Activated CD8-positive, alpha-beta memory T cell treated with anti-CD3 and anti-CD28 coated beads for 36 hours (primary cell): Measurements from ENCODE around the gene ACHE. TPM values are rescaled to one million over a fixed set of nuclear protein-coding genes. Genes with fewer than 3 reads are reported as not detected.

Experiments
- CTCF ChIA-PET: fragments of 350-600 bp; sonication (Branson Sonifier 250); formaldehyde crosslinking; loops from one replicate; lab custom pipeline; 2021; ENCODE audit warnings: antibody characterized with exemption; lab: Charles Lee
- POLR2A ChIA-PET: fragments of 350-600 bp; sonication (Branson Sonifier 250); formaldehyde crosslinking; loops from one replicate; lab custom pipeline; 2021; ENCODE audit warnings: antibody characterized with exemption; lab: Charles Lee
- total RNA-seq, 2 experiments: library from RNA; stranded (reverse); gene quantifications; one replicate each; pipeline ENCODE4 v1.2.3, GENCODE V29; 2021

ACHE gene
- total RNA-seq, 2 experiments from 2014 or later: 0.13 to 0.23 TPM

DNA sequence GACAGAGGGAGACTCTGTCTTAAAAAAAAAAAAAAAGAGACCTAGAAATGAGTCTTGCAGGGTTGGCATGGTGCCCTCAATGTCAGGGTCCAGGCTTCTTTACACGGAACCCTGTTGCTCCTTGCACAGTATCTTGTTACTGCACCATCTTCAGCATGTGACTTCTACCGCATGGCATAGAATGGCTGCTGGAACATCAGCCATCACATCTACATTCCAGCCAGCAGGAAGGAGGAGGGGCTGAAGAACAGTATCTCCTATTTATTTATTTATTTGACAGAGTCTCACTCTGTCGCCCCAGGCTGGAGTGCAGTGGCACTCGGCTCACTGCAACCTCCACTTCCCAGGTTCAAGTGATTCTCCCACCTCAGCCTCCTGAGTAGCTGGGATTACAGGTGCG, 3.7 kb upstream of the ACHE start:
- POLR2A ChIA-PET: no interaction called here
- CTCF ChIA-PET: no interaction called here

DNA sequence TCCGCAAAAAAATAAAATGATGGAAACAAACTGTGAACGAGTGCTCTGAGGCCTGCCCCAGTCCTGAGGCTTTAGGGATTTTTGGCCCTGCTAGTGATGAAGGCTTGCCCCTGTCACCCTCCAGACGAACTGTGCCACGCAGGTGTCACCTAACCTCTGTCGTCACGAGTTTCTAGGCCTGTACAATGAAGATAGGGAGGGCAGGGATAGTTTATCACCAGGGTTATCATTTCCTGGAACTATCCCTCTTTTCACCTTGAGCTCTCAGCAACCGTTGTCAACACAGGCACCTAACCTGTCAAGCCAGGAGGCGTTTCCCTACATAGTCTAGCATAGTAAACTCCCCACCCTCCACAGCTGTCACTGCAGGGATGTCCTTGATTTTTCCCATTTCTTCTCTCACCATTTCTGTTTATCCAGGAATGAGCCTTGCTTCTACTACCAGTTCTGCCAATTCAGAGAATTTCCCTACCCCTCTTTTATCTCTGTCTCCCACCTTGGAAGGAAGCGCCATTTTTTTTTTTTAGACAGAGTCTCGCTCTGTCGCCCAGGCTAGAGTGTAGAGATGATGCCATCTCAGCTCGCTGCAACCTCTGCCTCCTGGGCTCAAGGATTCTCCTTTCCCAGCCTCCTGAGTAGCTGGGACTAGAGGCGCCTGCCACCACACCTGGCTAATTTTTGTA, 2.2 kb upstream of the ACHE start:
- ChIA-PET POLR2A (no interaction called here), CTCF (interaction anchor here (0.6 to 2.0 kb wide), 5 partner anchors 8 to 225 kb away, joined by 3 to 10 read pairs (median 4); partner anchors contain the start of gene UFSP1)

DNA sequence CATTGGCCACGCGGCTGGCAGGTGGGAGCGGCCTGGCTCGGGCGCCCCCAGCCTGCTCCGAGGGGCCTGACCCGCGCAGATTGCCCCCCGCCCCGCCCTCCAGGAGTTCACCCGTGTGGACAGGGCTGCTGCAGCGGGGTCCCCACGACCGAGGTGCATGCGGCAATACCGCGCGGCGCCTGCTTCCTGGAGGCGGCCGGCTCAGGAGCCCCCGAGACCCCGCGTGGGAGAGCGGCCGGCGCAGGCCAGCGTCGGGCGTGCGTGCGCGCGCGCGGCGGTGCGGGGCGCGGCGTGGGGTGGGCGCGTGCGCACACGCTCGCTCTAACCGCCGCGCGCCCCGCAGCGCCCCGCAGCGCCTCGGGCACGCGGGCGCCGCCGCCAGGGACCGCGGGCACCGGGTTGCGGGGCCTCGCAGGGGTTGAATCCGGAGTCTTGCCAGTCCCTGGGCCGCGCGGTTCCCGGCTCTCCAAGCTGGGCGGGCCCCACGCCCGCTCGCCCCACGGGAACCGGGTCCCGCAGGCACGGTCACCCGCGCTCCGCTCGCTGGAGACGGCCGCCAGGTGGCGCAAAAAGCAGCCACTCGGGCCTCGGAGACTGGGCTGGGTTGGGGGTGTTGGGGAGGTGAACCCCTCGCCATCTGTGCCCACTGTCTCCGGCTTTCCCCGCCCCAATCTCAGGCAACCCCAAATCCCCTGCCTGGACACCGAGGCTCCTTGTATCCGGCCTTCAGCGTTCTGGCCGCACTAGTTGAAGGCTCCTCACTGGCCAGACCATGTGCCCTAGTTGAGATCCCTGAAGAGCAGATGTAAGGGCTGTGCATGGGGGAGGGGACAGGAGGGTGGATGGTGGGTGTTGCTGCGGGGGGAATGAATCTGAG, 1.3 kb upstream of the ACHE start:
- POLR2A ChIA-PET: no interaction called here

DNA sequence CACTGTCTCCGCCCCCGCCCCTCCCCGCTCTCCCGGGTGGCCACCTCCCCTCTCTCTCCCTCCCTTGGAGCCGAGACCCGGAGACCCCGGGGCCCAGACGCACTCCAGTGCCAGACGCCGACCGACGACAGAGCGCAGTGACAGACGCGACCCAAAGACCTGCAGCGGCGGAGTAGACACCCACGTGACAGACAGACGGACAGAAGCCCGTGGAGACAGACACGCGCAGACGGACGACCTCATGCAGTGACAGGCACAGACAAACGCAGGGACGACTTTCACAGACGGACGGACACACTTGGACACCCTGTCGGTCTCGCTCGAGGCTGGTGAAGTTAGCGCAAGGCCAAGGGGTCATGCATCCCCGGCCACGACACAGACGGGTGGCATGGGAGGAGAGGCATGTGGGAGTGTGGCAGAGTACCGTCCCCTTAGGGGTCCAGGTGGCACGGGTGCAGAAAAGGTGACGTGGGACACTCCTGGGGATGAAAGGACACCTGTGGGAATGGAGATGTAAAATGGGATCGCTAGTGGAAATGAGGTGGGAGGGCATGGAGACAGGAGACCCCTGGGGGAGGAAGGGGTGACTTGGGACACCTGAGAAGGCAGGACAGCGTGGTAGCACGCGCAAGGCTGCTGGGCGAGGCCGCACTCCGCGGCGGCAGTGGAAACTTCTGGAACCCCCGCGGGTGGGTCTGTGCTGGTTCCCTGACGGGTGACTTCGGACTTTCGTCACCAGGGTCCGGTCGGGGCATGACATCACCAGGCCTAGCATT, 456 bp upstream of the ACHE start:
- CTCF ChIA-PET: interaction anchor here (1.1 to 2.2 kb wide), 3 partner anchors 9 to 189 kb away, joined by 3 to 9 read pairs (median 8); partner anchors contain the start of gene TRIM56
- POLR2A ChIA-PET: no interaction called here

More for the DNA sequence above, 1.3 kb upstream of the ACHE start:
- CTCF ChIA-PET: interaction anchor here (0.6 to 2.0 kb wide), 2 partner anchors 157 to 162 kb away, joined by 4 to 10 read pairs; no protein-coding TSS in a partner anchor

DNA sequence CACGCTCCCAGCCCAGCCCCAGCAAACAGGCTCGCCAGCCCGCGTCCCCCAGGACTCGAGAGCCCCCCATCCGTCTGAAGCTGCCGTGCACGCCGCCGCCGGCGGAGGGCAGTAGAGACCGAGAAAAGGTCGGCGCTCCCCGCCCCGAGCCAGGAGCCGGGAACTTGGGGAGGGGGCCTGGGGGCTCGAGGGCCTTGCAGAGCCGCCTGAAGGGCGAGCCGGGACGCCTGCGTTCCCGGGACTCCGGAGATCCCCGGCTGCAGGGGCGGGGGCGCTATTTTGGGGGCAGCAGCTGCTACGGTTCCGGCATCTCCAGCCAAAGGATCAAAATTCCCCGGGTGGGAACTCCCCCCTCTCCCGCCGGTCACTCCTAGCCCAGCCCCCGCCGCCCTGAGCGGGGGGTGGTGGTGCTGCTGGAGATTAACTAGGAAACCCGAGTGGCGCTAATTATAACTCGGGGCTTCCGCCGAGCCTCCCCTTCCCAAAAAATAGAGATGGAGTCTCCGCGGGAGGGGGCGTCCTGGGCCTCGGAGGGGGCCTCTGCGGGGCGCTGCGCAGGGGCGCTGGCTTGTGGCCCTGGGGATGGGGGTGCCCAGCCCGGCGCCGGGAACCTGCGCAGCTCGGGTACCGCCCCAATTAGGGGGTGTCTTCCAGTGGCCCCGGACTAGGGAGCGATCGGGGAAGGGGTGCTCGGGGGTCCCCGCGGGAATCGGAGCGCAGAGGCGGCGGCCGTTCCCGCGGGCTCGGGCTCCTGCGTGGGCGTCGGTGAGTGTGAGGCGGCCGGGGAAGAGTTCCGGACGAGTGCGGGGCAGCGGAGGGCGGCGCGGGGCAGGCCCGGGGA, 608 bp downstream of the ACHE start:
- CTCF ChIA-PET: interaction anchor here (0.6 to 2.2 kb wide), 15 partner anchors 8 to 247 kb away, joined by 3 to 9 read pairs (median 3); partner anchors contain the start of gene TRIM56
- POLR2A ChIA-PET: no interaction called here

DNA sequence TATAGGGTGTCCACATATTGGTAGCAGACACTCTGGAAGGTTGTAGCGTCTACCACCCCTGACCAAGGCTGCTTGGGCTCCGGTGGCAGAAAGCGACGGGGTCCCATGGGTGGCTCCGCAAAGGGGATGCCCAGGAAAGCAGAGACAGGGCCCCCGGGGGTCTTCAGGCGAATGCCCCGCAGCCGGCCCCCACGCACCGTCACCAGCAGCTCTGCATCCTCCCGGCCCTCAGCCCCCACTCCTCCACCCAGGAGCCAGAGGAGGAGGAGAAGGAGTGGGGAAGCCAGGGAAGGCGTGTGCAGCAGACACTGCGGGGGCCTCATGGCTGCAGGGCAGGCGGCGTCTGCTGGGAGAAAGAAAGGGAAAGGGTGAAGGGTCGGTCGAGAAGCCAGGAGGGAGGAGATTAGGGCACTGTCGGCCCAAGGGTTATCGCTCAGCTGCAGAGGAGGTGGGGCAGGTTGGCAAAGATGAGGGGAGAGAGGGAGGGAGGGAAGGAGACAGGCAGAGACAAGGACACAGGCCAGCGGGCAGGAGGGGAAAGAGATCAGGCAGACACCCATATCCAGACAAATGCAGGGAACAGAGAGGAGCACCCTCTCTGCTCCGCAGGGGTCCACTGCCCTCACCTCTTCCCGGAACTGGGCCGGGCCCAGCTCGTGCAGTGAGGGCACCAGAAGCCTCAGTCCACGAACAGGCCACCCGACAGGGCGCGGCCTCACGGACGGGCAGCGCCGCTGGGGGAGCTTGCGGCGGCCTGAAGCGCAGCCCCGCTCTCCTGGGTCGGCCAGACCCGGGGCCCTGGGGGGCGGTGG, 1.6 kb downstream of the ACHE start:
- ChIA-PET POLR2A (no interaction called here), CTCF (interaction anchor here (0.6 to 2.2 kb wide), 12 partner anchors 16 to 248 kb away, joined by 3 to 9 read pairs (median 4); partner anchors contain the start of gene TRIM56)

DNA sequence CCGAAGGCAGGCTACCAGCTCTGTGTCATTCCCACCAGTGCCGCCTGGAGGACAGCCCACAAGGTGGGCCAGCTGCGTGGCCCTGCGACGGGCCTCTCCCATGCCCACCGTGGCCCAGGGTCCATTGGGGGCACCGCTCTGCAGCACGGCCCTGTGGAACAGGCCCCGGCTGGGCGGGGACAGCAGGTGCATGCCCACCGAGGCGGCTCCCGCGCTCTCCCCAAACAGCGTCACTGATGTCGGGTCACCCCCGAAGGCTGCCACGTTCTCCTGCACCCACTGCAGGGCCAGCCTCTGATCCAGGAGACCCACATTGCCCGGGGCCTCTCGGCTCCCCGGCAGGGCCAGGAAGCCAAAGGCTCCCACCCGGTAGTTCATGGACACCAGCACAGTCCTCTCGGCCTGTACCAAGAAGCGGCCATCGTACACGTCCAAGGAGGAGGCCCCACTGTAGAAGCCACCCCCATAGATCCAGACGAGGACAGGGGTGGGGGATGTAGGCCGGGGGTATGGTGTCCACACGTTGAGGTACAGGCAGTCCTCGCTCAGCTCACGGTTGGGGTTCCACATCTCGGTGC, 2.3 kb downstream of the ACHE start:
- POLR2A ChIA-PET: no interaction called here

DNA sequence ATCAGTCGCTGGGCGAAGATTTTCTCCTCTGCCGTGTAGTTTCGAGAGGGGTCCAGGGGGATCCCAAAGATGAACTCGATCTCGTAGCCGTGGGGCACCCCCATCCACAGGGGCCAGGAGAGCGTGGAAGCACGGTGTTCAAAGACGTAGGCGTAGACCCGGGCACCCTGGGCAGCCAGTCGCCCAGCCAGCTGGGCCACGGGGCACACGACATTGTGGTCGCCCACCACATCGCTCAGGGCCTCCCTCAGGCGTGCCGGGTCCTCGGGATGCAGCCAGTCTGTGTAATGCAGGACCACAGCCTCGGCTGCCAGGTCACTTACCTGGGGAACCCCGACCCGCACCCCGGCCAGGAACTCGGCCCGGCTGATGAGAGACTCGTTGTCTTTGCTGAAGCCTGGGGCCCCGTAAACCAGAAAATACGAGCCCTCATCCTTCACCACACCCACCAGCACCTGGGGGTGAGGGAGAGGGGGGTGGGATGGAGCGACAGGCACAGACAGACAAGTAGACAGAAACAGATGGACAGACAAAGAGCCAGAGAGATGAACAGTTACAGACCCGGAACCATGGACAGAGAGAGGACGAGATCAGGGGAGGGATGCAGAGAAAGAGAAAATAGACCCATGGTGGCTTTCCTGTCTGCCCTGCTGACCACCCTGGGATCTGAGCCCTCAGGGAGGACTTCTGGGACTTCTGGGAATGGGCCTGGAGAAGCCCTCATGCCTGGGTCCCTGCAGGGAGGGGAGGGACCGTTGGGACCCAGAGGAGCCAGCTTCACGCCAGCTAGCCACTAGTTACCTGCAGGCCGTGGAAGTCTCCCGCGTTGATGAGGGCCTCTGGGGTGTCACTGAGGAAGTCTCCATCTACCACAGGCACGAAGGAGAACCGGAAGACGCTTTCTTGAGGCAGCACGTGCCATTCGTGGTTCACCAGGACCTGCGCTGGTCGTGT, 3.0 kb downstream of the ACHE start:
- ChIA-PET CTCF (no interaction called here), POLR2A (no interaction called here)

More for the DNA sequence above, 2.3 kb downstream of the ACHE start:
- CTCF ChIA-PET: no interaction called here

DNA sequence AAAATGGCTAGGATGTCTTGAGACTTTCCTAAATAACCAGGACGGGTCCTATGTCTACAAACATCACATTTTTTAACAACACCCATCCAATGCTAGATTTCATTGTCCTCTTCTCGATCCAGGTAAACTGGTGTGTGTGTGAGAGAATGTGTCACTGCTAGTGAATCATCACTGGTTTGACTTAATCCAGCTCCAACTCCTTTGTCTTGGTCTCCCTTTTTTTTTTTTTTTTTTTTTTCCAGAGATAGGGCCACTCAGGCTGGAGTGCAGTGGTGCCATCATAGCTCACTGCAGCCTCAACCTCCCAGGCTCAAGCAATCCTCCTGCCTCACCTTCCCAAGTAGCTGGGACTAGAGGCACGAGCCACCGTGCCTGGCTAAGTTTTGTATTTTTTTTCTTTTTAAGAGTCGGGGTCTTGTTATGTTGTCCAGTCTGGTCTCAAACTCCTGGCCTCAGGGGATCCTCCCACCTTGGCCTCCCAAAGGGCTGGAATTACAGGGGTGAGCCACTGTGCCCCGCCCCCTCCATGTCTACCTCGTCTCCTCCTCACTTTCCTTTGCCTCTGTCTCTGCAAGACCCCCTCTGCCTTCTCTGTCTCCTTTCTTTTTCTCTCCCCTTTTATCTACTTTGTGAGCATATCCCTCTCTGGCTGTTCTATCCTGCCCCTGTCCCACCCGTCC, 4.0 kb downstream of the ACHE start:
- ChIA-PET POLR2A (interaction anchor here (0.6 to 6.2 kb wide), 3 partner anchors 16 to 311 kb away, joined by 3 to 71 read pairs (median 4); partner anchors contain the start of gene SRRT), CTCF (interaction anchor here (0.6 to 0.8 kb wide), 3 partner anchors 39 to 735 kb away, joined by 3 to 4 read pairs (median 4); partner anchors contain the start of gene SLC12A9)

DNA sequence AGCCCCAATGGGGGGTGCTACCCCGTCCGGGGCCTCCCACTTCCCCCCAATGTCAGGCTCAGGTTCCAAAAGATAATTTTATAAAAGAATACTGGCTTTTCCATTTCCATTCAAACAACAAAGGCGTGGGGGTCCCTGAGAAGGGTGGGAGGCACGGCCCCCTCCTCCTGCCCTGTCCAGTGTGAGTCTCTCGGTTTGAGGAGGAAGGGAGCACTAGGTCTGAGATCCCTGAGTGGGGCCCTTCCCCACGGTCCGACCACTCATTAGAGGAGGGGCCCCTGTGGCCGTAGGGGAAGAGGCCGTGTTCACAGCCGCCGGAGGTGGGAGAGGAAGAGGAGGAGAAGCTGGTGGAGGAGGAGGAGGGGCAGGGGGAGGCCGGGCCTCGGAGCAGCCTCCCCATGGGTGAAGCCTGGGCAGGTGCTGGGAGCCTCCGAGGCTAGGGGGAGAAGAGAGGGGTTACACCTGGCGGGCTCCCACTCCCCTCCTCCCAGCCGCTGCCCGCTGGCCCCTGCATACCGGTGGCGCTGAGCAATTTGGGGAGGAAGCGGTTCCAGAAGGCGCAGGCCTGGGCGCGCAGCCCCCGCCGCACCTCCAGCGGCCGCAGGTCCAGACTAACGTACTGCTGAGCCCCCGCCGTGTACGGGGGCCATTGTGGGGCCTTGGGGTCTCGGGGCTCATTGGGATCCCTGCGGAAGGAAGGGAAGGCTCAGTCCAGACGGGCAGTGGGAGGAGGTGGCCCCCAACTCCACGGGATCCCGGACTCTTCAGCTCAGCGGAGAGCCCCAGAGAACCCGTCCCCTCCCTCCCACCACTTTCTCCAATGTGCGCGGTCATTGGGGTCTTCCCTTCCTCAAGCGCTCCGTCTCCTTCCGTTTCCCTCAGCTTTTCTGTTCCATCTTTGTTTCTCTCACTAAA, 4.8 kb downstream of the ACHE start:
- CTCF ChIA-PET: interaction anchor here (0.6 to 1.3 kb wide), 5 partner anchors 7 to 734 kb away, joined by 3 to 8 read pairs (median 4); partner anchors contain the start of gene SLC12A9
- POLR2A ChIA-PET: interaction anchor here (0.6 to 6.2 kb wide), 4 partner anchors 15 to 312 kb away, joined by 3 to 71 read pairs (median 6); partner anchors contain the start of genes SRRT and TRIM56

DNA sequence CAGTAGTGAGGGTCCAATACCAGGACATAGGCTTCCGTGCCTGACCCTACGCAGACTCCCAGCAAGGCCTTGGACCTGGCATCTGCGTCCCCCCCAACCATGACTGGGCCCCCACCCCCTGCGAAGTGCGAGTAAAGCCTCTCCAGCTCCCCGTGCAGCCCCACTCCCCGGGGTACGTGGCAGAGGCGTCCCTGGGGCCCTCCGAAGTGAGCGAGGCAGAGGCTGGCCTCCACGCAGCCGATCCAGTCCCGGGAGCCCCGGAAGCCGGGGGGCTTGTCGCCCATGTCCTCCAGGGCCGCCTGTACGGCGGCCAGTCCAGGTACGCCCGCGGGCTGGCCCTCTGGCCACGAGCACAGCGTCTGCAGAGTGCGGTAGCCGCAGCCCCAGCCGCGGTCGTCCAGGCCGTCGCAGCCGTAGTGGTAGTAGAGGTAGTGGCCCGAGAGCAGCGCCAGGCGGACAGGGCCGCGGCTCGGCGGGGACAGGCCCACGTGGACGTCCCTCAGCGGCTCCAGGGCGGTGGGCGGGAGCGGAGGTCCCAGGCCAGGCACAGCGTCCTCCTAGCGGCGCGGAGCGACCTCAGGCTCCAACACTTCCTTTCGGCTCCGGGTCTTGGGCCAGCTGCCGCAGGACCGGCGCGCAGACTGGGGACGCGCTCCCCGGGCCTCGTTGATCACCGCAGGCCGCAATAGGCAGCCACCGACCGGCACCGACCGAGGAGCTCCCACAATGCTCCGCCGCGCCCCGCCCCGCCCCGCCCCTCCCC, 6.5 kb downstream of the ACHE start, which contains the start of gene UFSP1:
UFSP1 (minus strand) TSS at position 728 of the 763 bp plus-strand sequence; CDS start at position 284, 444 bp downstream.
- POLR2A ChIA-PET: interaction anchor here (0.6 to 6.2 kb wide), 8 partner anchors 13 to 1895 kb away, joined by 3 to 71 read pairs (median 6); partner anchors contain the start of genes SLC12A9, SRRT and TRIM56
- CTCF ChIA-PET: interaction anchor here (0.6 to 4.6 kb wide), 14 partner anchors 9 to 467 kb away, joined by 3 to 25 read pairs (median 4); partner anchors contain the start of genes POP7, SLC12A9, SRRT and TRIM56

DNA sequence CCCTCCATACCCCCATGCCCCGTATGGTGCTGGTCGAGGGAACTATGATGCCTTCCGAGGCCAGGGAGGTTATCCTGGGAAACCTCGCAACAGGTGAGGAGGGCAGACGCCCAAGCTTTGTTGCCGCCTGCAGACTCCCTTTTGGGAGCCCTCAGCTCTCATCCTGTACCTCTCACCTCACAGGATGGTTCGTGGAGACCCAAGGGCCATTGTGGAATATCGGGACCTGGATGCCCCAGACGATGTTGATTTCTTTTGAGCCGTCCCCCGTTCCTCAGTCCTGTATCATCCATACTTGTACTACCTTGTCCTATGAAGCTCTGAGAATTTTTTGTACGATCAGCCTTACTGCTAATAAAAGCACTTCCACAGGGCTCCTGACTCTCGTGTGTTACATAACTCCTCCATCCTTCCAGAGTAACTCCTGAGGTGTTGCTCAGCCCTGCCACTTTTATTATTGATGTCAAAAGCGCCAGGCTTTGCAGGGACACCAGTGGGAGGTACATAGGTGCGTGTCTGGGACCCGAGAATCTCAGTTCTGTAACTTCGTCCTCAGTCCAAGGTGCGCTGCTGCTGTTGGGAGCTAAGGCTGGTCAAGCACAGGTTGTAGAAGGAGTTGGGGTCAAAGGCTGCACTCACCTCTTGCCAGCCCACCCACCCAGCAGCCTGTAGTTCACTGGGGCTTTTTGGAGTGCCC, 7.2 kb downstream of the ACHE start:
- POLR2A ChIA-PET: interaction anchor here (0.7 to 6.2 kb wide), 3 partner anchors 12 to 1894 kb away, joined by 3 to 71 read pairs (median 5); partner anchors contain the start of gene SRRT

More for the DNA sequence above, 7.2 kb downstream of the ACHE start:
- CTCF ChIA-PET: interaction anchor here (0.6 to 4.6 kb wide), 9 partner anchors 13 to 363 kb away, joined by 3 to 25 read pairs (median 4); partner anchors contain the start of genes POP7, SLC12A9, SRRT and TRIM56
